Right lobe of liver (tissue), 6 donors: Measurements from ENCODE around the gene TLE3. TPM values are rescaled to one million over a fixed set of nuclear protein-coding genes. Genes with fewer than 3 reads are reported as not detected.

Experiments
- ATAC-seq, 4 donors: fragments of 200-7000 bp; cut with Tn5 transposase; one replicate each; pipeline ENCODE4 v1.9.1; 2020; ENCODE audit warnings: mild to moderate bottlenecking in 4 of 4, moderate library complexity in 4 of 4
- DNase-seq, 3 donors: peaks; one replicate each; pipeline ENCODE4 v3.0.0-alpha.2; 2020
- H3K27ac ChIP-seq, 3 donors: fragments of 200-600 bp; one replicate each; pipeline ENCODE4 v1.8.0; 2022
- H3K27me3 ChIP-seq, 2 donors: fragments of 200-600 bp; one replicate each; pipeline ENCODE4 v1.8.0; 2022
- H3K36me3 ChIP-seq, 4 donors: fragments of 200-600 bp; sonication (generic) in 1 of 4; one replicate each; pipeline versions ENCODE4 v1.5.1 to v1.8.0; 2017 to 2022; ENCODE audit warnings: control low read depth in 1 of 4
- H3K4me1 ChIP-seq, 4 donors: fragments of 200-600 bp; sonication (generic) in 1 of 4; one replicate each; pipeline versions ENCODE4 v1.5.1 to v1.8.0; 2017 to 2022; ENCODE audit warnings: control low read depth in 1 of 4
- H3K4me3 ChIP-seq, 3 donors: fragments of 200-600 bp; one replicate each; pipeline ENCODE4 v1.8.0; 2022
- H3K9me3 ChIP-seq, 4 donors: fragments of 200-600 bp; sonication (generic) in 1 of 4; one replicate each; pipeline versions ENCODE4 v1.5.1 to v1.8.0; 2017 to 2022; ENCODE audit warnings: control low read depth in 1 of 4
- CTCF ChIP-seq, 4 donors: fragments of 200-600 bp in 3 of 4; fragments of 450-650 bp in 1 of 4; IDR thresholded peaks; one replicate each; pipeline versions ENCODE4 v1.5.1 to v1.8.0; 2016 to 2022; ENCODE audit warnings: antibody characterized with exemption in 4 of 4, mild to moderate bottlenecking in 2 of 4
- POLR2A ChIP-seq: fragments of 450-650 bp; IDR thresholded peaks from one replicate; pipeline ENCODE4 v1.6.1; 2017; ENCODE audit warnings: antibody characterized with exemption, mild to moderate bottlenecking
- WGBS: methylation state at CpG from one replicate; pipeline ENCODE4 v1.1.6; 2018; ENCODE audit warnings: low coverage, low lambda C conversion rate; ENCODE audit not compliant: insufficient coverage; ENCODE audit errors: missing lambda C conversion rate; 5-methylcytosine and 5-hydroxymethylcytosine counted together
- intact Hi-C, 2 donors: fragments of 100-400 bp; cut with DNase I; formaldehyde crosslinking; loops; one replicate each; pipeline versions ENCODE4 v1.11.2 to v1.14.1; 2022
- total RNA-seq, 6 experiments: library from RNA; depleted of rRNA in 2 of 6; stranded (reverse); fragments of >200 nt in 2 of 6; fragmentation: NEBNext Ultra II Directional in 3 of 6; extraction: Animal tissue kit (Norgen Biotek cat#: 25700) in 3 of 6; gene quantifications; one replicate each; pipeline versions ENCODE4 v1.1.0 to v1.2.4, GENCODE V29; 2016 to 2023
- donor health status: DM: no; HTN: yes; CAD: no.
- donor health status: DM: no; HTN: no; CAD: no.
- donor health status: DM: no; HTN: no; CAD: no.
- donor health status: DM: no; HTN: yes; CAD: no.
- donor health status: DM: no; HTN: yes; CAD: no.

TLE3 gene
- total RNA-seq, 6 experiments from 2014 or later: 8.9 to 38.2 (median 21.2) TPM

GRCh38 chr15:70133296-70133695, 35.6 kb upstream of the TLE3 start:
- 15% methylated on average over 4 of the region's 6 CpGs for WGBS
- H3K9me3 ChIP-seq: no peaks in the 10 kb centered on the region
- H3K36me3 ChIP-seq: no peaks in the 10 kb centered on the region
- ATAC-seq: peak; percentile 94 to 97 (median 96)
- DNase-seq: peak; percentile 74 to 89 (median 84)
- no peak overlapping the region for H3K4me3 ChIP-seq
- no peak for TF ChIP-seq CTCF (IDR thresholded peaks at IDR 0.05)
- TF ChIP-seq POLR2A: no peak
- peak overlapping the region in 1 of 3 donors; percentile 72 for H3K27ac ChIP-seq
- peaks cover 0 to 14% (median 0%) of the 10 kb centered on the region in 4 donors for H3K4me1 ChIP-seq
- no peaks in the 10 kb centered on the region for H3K27me3 ChIP-seq
- intact Hi-C loops: no loop called here

GRCh38 chr15:70132571-70132970, 34.9 kb upstream of the TLE3 start:
- peaks cover 0 to 20% (median 0%) of the 10 kb centered on the region in 4 donors for H3K4me1 ChIP-seq
- no peaks in the 10 kb centered on the region for H3K27me3 ChIP-seq
- no CpG with 5 or more reads among the region's 1 CpG for WGBS
- ATAC-seq (no peak), DNase-seq (no peak)
- TF ChIP-seq CTCF (IDR thresholded peaks at IDR 0.05) (no peak), POLR2A (no peak)
- H3K9me3 ChIP-seq: no peaks in the 10 kb centered on the region
- H3K4me3 ChIP-seq: no peak overlapping the region
- H3K27ac ChIP-seq: no peak overlapping the region
- no peaks in the 10 kb centered on the region for H3K36me3 ChIP-seq
- intact Hi-C loops: no loop called here

- Histone ChIP-seq H3K4me3 (no peak overlapping the region), H3K4me1 (peaks cover 0 to 24% (median 0%) of the 10 kb centered on the region in 4 donors), H3K27me3 (no peaks in the 10 kb centered on the region), H3K36me3 (no peaks in the 10 kb centered on the region), H3K27ac (no peak overlapping the region), H3K9me3 (no peaks in the 10 kb centered on the region)
- 63% methylated on average over 4 of the region's 4 CpGs for WGBS
- ATAC-seq: peak in 2 of 4 donors; percentile 35 to 64
- no peak for DNase-seq
- intact Hi-C loops: no loop called here
- TF ChIP-seq POLR2A: no peak
- TF ChIP-seq CTCF (IDR thresholded peaks at IDR 0.05): no peak
These were observed 34.4 kb upstream of the TLE3 start for GRCh38 chr15:70132139-70132538.

GRCh38 chr15:70128414-70129140, 30.9 kb upstream of the TLE3 start:
- 84% methylated on average over 4 of the region's 4 CpGs for WGBS
- DNase-seq (no peak), ATAC-seq (no peak)
- peaks cover 0 to 21% (median 0%) of the 10 kb centered on the region in 4 donors for H3K4me1 ChIP-seq
- no peaks in the 10 kb centered on the region for H3K27me3 ChIP-seq
- H3K9me3 ChIP-seq: no peaks in the 10 kb centered on the region
- no peak overlapping the region for H3K27ac ChIP-seq
- H3K36me3 ChIP-seq: no peaks in the 10 kb centered on the region
- intact Hi-C loops: no loop called here
- no peak for TF ChIP-seq POLR2A
- no peak for TF ChIP-seq CTCF (IDR thresholded peaks at IDR 0.05)
- no peak overlapping the region for H3K4me3 ChIP-seq
